Amygdala (tissue), 56 donors: Measurements from ENCODE around the gene C1QC.

Source experiments
- DNase-seq, 56 donors: peaks; one replicate each; lab custom pipeline; 2025; lab: John Stamatoyannopoulos, UW

C1QC gene

DNA sequence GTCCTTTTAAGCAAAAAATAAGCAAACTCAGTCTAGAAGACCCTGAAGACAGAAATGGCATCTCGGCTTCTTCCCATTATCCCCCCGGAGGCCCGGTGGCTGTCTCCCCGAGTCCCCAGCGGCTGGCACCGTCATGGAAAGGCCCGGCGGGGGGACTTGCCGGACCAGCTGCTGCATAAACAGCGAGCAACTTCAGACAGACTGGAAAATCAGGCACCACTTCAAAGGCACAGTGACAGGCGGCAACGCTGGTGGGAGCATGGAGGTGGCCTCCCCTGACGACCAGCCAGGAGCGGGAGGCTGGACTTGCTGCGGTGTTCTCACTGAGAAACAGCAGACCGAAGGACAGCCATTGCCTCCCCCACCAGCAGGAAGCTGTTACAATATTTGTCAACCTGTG lies 25.4 kb upstream of the C1QC start:
- DNase-seq = no peak

DNA sequence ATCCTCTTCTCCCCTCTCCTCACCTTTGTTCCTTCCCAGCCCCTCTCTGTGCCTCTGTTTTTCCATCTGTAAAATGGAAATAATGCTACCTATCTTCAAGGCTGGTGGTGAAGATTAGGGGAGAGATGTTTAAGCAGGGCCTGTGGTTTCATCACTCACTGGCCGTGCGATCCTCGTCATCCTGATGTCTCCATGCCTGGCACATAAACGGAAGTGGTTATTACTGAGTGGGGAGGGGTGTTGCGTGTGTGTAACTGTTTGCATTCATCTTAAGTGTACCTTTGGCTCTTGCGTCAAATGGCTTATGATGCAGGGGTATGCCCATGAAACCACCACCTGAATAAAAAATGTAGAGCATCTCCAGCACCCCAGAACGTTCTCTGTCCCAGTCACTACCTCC lies 24.2 kb upstream of the C1QC start:
- DNase-seq = no peak

DNA sequence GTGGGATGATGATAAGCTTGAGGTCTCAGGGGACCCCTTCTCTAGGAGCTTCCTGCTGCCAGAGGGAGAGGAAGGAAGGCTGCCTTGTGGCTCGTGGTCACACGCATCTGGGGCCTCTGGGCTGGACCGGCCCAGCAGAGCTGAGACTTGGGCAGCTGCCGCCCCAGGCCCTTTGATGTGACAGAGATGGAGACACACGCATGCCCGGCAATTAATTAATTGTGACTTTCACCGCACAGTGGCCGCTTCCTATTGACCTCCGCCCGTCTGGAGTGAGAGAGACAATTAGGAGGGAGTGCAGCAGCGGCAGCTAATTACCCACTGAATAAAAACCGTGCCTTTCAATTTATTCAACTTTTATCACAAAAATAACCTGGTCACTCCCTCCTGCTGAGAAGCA lies 23.6 kb upstream of the C1QC start:
- DNase-seq = no peak

DNA sequence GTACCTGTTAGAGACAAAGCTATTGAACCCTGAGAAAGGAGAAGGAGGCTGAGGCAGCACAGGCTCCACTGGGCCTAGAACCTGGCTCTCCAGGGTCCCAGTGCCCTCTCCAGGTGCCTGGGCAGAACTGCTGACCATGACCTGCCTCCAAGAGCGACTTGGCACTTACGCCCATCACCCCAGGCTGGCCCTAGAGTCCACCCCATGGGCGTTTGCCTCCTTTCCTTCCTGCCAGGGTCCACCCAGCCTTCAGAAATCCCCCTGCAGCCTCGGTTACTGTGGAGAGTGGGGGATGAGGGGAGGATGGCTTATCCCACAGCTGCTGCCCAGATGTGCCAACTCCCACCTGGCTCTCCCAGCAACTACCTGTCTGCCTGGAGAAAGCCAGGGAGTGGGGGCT lies 21.7 kb upstream of the C1QC start:
- no peak for DNase-seq

DNA sequence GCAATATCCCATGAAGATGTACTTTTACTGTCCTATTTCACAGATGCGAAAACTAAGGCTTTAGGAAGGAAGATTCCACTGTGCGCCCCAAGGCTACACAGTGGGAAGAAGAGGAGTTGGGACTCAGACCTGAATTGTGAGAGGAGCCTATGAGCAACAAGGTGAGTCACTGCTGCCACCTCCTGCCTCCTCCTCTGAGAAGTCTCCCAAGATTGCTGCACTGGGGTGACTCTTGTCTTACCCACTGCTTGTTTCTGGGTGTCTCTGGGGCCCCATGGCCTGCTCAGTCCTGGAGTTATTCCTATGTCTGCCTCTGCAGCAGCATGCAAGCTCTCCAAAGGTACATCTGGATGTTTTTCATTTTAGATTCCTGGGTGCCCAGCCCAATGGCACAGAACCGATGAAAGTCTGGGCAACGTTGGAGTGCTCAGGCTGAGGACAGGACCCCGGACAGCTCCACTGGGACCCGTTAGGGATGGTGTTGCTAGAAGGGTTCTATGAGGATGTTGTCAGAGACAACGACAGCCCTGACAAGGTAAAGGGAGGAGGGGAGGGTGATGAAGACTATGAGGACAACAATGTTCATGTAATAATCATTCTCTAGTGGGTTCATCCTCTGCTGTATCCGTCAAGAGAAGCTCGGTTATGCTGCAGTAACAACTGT lies 18.0 kb upstream of the C1QC start:
- no peak for DNase-seq

DNA sequence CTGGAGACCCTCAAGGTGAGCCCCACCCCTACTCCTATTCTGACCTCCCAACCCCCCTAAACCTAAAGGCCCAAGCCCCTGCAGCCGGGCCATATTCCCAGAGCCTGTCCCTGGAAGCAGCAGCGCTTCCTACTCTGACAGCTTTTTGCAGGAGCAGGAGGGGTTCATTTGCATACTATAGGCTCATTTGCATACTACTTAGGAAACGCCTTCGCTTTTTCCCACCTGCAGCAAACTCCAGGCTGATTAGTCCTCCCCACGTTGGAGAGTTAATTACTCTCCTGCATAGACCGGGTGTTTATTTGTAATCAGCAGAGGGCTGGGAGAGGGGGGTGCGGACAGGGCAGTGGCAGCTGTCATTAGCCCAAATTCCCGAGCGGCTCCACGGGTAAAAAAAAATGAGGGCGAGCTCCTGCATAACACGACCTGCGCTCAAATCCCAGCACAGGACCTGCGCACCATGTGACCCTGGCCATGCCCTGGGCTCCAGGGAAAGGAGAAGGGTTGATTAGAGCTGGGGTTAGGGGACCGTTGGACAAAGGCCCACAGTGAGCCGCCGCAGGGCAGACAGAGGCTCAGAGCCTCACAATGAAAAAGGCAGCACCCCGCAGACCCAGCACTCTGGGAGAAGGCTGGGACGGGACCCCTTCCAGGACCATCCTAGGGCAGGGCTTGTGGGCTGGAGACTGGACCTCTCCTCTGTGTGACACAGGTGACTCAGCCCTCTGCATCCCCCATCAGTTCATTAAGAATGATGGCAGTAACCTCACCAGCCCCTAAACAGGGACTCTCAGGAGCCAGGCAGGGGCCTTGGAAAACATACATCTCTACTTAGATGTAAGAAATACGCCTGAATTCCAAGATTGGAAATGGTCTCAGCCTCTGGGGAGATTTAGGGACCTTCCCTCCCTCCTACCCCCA lies 16.9 kb upstream of the C1QC start:
- no peak for DNase-seq

DNA sequence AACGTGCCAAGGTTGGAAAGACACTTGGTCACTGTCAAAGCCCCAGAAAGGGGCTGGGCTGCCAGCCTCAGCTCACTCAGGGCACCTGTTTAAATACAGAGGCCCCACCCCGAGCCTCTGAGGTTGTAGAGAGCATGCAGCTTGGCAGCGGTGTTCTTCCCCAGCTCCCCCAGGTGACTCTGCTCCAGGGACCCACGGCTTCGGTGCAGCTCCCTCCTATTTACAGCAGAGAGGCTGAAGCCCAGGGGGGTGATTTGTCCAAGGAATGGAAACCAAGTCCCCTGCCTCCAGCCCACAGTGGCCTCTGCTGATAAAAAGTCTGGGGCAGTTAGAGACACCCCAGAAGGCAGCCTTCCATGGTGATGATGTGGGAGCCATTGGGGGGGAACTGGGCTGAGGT lies 16.1 kb upstream of the C1QC start:
- no peak for DNase-seq

DNA sequence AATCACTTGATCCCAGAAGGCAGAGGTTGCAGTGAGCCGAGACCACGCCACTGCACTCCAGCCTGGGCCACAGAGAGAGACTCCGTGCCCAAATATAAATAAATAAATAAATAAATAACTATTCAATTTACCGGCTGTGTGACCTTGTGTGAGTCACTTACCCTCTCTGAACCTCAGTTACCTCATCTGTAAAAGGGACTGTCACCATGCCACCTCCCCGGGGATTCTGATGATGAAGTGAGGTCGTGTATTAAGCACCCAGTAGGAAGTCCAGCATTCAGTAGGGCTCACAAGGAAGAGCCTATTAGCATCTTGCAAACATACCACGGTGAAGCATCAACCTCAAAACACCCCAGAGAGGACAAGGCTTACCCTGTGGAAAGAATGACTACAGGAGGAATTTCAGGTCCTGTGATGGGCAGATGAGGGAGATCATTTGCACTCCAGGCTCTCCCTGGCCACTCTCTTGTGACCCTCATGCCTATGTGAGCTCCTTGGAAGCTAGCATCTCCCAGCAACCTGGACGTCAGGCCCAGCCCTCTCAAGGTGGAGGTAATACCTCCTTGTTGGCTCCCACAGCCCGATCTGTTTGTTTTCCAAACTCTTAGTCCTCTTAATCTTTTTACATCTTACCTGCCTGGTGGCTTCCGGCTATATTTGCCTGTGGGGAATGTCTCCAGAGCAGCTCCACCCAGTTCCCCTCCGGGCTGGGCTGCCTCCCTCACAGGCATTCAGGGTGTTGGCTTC lies 14.6 kb upstream of the C1QC start:
- no peak for DNase-seq

DNA sequence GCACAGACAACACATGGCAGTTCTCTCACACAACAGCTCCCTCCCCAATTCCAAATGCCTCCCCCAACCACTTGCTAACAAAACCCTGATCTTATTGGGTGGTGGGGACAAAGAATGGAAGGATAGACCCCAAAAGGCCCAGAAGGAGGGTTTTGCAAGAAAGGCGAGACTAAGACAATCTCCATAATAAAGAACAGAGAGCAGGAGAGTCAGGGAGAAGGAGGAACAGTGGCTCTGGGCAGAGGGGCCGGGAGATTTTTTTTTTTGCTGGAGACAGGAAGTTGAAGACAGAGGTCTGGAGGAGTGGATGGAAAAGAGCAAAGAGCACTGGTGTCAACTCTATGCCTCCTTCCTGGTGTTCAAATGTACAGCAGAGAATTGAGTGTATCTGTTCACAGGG lies 13.5 kb upstream of the C1QC start:
- no peak for DNase-seq

DNA sequence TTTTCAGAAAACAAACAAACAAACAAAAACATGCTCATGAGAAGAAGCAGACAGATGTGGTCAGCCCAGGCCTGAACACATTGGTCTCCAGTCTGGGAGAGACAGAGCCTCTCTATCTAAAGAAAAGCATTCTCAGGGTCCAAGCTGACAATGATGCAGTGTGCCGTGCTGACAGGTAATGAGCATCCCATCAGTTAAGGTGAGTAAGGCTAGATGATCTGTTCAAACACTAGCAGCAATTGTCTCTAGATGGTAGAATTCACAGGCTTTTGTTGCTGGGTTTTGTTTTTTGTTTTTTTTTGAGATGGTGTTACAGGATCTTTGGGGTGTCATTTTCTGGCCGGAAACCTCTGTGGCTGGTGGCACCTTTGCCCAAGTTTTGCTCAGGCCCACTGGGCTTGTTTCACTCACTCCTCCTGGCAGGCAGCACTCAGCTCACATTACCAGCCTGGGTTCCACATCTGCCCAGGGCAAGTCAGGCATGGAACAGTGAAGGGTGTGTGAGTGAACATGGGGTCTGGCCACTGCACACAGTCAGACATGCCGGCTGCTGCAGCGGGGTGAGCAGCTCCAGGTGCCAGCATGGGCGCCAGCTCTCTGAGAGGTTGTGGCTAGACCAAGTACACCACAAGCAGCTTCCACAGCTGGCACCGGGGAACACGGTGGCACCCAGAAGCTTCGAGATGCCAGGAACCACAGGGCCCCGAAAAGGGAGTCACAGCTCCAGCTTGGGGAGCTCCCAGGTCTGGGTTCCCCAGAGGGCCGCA lies 9.6 kb upstream of the C1QC start:
- no peak for DNase-seq

DNA sequence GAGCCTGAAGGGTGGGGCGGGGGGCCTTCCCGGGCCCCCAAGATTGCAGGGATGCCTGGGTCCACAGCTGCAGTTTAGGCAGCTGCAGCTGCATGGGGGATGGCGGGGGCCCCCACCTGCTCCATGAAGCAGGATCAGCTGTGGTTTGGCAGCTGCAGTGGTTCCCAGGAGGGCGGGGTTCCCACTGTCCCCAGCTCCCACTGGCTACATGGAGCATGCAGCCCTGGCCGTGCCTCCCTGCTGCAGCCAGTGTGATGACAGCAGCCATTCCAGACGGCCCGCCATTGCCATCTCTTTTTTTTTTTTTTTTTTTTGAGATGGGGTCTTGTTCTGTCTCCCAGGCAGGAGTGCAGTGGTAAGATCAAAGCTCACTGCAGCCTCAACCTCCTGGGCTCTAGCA lies 8.0 kb upstream of the C1QC start:
- DNase-seq = no peak

DNA sequence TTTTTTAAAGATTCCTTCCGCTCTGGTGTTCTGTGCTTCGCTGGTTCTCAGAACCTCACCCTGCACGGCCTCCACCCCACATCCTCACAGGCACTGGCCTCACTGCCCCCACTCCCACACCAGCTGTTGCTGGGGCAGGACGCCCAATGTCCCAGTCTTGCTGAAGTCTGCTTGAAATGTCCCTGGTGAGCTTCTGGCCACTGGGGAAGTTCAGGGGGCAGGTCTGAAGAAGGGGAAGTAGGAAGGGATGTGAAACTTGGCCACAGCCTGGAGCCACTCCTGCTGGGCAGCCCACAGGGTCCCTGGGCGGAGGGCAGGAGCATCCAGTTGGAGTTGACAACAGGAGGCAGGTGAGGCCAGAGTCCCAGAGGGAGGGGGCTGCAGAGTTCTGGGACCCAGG lies 7.1 kb upstream of the C1QC start, which contains the start of gene C1QA:
C1QA (plus strand) TSS at position 276 of the 400 bp plus-strand sequence. CDS start 989 bp downstream, outside the sequence.
- peak in 34 of 56 donors; percentile 3 to 68 (median 32) for DNase-seq

DNA sequence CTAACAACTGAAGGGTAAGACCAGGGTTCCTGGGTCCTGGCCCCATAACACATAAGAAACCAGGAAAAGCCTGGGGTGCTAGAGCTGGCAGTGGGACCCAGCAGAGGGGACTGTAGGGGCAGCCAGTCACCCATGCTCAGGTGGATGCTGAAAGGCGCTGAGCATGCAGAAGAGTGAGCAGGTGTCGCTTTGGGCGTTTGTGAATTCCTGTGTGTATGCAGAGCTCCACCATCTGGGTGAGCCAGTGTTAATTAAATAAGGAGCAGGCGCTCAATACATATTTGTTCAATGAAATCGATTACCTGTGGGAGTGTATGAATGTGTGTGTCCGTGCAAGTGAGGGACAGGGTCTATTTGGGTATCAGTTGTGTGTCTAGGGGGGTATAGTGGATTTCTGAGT lies 6.5 kb upstream of the C1QC start:
- no peak for DNase-seq

DNA sequence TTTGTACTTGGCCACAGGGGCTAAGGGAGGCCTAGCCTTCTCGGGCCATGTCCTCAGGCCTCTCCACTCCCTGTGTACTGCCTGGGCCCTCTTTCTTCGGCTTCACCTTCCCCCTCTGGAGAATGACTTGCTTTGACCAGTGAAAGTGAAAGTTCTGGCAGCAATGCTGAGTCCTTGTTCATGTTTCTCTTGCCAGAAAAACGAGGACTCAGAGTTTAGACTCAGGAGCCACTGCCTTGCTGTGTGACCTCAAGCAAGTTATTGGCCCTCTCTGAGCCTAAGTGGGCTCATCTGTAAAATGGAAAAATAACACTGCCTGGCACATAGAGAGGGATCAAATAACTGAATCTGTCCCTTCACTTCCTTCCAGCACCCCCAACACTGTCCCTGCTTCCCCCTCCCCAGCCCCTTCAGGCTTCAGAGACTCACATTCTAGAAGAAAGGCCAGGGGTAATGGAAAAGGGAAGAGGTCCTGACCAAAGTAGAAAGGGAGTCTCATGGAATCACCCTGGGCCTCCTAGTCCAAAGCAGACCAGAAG lies 5.5 kb upstream of the C1QC start:
- DNase-seq = no peak

DNA sequence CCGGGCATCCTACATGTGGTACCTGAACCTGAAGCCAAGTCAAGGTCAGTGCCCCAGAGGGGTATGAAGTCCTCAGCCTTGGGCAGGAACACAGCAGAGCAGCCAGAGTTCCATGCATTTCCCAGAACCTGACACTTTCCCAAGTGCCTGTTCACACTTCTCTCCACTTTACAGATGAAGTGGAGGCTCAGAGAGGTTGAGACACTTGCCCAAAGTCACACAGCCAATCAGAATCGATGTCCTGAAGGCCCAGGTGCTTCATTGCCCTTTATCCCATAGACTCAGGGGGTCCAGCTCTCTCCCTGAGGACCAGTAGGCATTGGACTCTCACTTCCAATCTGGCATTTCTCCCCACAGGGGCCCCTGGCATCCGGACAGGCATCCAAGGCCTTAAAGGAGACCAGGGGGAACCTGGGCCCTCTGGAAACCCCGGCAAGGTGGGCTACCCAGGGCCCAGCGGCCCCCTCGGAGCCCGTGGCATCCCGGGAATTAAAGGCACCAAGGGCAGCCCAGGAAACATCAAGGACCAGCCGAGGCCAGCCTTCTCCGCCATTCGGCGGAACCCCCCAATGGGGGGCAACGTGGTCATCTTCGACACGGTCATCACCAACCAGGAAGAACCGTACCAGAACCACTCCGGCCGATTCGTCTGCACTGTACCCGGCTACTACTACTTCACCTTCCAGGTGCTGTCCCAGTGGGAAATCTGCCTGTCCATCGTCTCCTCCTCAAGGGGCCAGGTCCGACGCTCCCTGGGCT lies 4.8 kb upstream of the C1QC start:
- no peak for DNase-seq

DNA sequence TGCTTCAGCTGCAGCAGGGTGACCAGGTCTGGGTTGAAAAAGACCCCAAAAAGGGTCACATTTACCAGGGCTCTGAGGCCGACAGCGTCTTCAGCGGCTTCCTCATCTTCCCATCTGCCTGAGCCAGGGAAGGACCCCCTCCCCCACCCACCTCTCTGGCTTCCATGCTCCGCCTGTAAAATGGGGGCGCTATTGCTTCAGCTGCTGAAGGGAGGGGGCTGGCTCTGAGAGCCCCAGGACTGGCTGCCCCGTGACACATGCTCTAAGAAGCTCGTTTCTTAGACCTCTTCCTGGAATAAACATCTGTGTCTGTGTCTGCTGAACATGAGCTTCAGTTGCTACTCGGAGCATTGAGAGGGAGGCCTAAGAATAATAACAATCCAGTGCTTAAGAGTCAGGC lies 4.1 kb upstream of the C1QC start:
- peak in 5 of 56 donors; percentile 2 to 15 (median 8) for DNase-seq

DNA sequence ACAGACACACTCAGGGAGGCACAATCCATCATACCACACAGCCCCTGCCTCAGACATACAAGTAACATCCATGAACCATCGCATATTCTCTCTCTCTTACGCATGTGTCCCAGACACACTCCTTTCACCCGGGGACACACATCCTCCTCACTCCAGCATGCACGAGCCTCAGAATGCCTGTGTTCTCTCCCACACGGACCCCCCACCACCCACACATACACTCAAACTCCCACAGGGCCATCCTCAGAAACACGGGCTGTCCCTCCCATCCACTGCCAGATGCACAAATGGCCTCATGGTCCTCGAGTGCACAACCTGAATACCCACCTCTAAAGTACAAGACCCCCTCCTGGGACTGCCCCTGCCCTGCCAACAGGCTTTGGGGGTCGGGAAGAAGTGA lies 2.2 kb upstream of the C1QC start:
- no peak for DNase-seq

DNA sequence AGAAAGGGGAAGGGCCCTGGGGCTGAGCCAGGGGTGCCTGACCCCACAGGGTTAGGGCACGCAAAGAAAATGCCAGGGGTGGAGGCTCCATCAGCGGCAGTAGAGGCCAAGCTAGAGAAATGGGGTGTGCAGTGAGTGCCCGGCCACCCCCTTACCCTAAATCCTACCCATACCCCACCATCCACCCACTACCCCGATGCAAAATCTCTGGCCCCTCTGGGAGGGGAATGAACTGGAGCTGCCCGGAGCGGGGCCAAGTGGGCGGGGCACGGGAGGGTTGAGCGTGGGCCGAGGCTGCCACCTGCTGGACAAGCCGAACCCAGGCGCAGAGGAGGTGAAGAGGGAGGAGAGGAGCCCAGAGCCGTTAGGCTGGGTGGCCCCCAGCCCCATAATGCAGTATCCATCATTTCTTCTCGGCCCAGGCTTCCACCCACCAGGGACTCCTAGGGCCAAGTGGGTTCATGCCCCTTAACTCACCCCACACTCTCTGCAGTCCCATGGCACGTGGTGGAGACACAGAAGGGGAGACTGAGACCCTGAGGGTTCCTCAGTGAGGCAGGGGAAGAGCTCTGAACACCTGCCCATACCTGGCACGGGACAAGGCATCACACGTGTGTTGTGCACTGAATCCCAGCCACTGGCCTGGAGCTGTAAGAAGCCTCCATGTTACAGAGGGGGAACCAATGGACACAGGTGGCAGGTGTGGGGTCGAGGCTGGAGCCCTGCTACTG lies 1.4 kb upstream of the C1QC start:
- peak in 49 of 56 donors; percentile 10 to 78 (median 52) for DNase-seq

DNA sequence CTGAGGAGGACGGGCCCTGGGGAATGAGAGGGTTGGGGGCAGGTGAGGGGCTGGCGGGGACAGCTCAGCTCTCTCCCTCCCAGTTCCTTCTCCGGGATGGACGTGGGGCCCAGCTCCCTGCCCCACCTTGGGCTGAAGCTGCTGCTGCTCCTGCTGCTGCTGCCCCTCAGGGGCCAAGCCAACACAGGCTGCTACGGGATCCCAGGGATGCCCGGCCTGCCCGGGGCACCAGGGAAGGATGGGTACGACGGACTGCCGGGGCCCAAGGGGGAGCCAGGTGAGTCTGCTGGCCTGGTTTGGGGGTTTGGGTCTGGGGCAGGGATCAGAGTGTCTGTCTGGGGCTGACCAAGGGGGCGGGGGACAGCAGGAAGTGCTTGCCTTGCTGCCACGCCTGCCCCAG lies 495 bp downstream of the C1QC start:
- no peak for DNase-seq
